Osteoblast (primary cell): Measurements from ENCODE around the gene FOS. TPM values are rescaled to one million over a fixed set of nuclear protein-coding genes. Genes with fewer than 3 reads are reported as not detected.
A peak's percentile ranks its signal among the peaks of the same experiment; 100 is the strongest.

ENCODE experiments used
- DNase-seq: peaks from one replicate; pipeline ENCODE4 v3.0.0; 2011; ENCODE audit warnings: low spot score, mixed read lengths; ENCODE audit not compliant: insufficient read length; ENCODE audit errors: missing footprints
- H2AFZ ChIP-seq: 2 replicates; pipeline ENCODE4 v1.6.0; 2011; ENCODE audit warnings: mild to moderate bottlenecking, low read length
- H3K27ac ChIP-seq: 2 replicates; pipeline ENCODE4 v1.5.1; 2011; ENCODE audit warnings: mild to moderate bottlenecking, low read depth, low read length, moderate library complexity
- H3K27me3 ChIP-seq: 2 replicates; pipeline ENCODE4 v1.6.0; 2012; ENCODE audit warnings: mild to moderate bottlenecking, control low read depth, inconsistent platforms, low read length, moderate library complexity; ENCODE audit not compliant: insufficient read depth
- H3K36me3 ChIP-seq: 2 replicates; pipeline ENCODE4 v1.5.1; 2011; ENCODE audit warnings: mild to moderate bottlenecking, low read length, control low read depth, moderate library complexity; ENCODE audit not compliant: insufficient read depth
- H3K4me1 ChIP-seq: 2 replicates; pipeline ENCODE4 v1.5.1; 2011; ENCODE audit warnings: mild to moderate bottlenecking, low read length, control low read depth, moderate library complexity; ENCODE audit not compliant: insufficient read depth
- H3K4me2 ChIP-seq: 2 replicates; pipeline ENCODE4 v1.6.0; 2011; ENCODE audit warnings: mild to moderate bottlenecking, low read length; ENCODE audit not compliant: insufficient read depth
- H3K4me3 ChIP-seq: fragments of 200-600 bp; sonication (generic); 3 replicates; pipeline ENCODE4 v1.5.1; 2012; ENCODE audit warnings: mild to moderate bottlenecking, low read length, inconsistent platforms; ENCODE audit not compliant: insufficient read depth
- H3K79me2 ChIP-seq: 2 replicates; pipeline ENCODE4 v1.6.0; 2012; ENCODE audit warnings: mild to moderate bottlenecking, low read length, control low read depth, inconsistent platforms; ENCODE audit not compliant: insufficient read depth
- H3K9me3 ChIP-seq: 2 replicates; pipeline ENCODE4 v1.5.1; 2011; ENCODE audit warnings: low read depth, low read length, control low read depth
- H4K20me1 ChIP-seq: 2 replicates; pipeline ENCODE4 v1.6.0; 2012; ENCODE audit warnings: mild to moderate bottlenecking, low read length, control low read depth; ENCODE audit not compliant: insufficient read depth
- small RNA-seq: library from RNA; depleted of rRNA; stranded (forward); fragments of <200 nt; gene quantifications from one replicate; pipeline ENCODE3, GENCODE V24; 2012
- total RNA-seq: library from RNA; depleted of rRNA; stranded (reverse); fragments of >200 nt; gene quantifications from 2 replicates; pipeline ENCODE4 v1.2.3, GENCODE V29; 2012
- TF ChIP-seq, protein P1 (sequence below): IDR thresholded peaks from 2 replicates; pipeline ENCODE4 v1.5.1; 2011; ENCODE audit warnings: mild to moderate bottlenecking, low read depth, low read length, moderate library complexity; ENCODE audit errors: extremely low read depth

Gene FOS
- total RNA-seq, 1 donor = 42.3 TPM

GRCh38 chr14:75329369-75329768 is 50.7 kb downstream of the FOS start:
- Histone ChIP-seq H3K79me2 (no peaks in the 10 kb centered on the region), H3K4me1 (no peaks in the 10 kb centered on the region), H3K27me3 (peaks cover 20% of the 10 kb centered on the region), H3K4me3 (no peak overlapping the region), H4K20me1 (no peaks in the 10 kb centered on the region), H3K9me3 (no peaks in the 10 kb centered on the region), H3K36me3 (no peaks in the 10 kb centered on the region), H2AFZ (no peak overlapping the region), H3K27ac (no peak overlapping the region), H3K4me2 (no peak overlapping the region)
- peak; percentile 65 for DNase-seq
- TF ChIP-seq, protein P1, sequence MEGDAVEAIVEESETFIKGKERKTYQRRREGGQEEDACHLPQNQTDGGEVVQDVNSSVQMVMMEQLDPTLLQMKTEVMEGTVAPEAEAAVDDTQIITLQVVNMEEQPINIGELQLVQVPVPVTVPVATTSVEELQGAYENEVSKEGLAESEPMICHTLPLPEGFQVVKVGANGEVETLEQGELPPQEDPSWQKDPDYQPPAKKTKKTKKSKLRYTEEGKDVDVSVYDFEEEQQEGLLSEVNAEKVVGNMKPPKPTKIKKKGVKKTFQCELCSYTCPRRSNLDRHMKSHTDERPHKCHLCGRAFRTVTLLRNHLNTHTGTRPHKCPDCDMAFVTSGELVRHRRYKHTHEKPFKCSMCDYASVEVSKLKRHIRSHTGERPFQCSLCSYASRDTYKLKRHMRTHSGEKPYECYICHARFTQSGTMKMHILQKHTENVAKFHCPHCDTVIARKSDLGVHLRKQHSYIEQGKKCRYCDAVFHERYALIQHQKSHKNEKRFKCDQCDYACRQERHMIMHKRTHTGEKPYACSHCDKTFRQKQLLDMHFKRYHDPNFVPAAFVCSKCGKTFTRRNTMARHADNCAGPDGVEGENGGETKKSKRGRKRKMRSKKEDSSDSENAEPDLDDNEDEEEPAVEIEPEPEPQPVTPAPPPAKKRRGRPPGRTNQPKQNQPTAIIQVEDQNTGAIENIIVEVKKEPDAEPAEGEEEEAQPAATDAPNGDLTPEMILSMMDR = no peak

GRCh38 chr14:75331471-75331870 is 52.8 kb downstream of the FOS start:
- H3K27me3 ChIP-seq = peaks cover 20% of the 10 kb centered on the region
- no peaks in the 10 kb centered on the region for H3K9me3 ChIP-seq
- no peaks in the 10 kb centered on the region for H3K4me1 ChIP-seq
- no peaks in the 10 kb centered on the region for H3K79me2 ChIP-seq
- H3K27ac ChIP-seq = no peak overlapping the region
- TF ChIP-seq, protein P1 = no peak
- H2AFZ ChIP-seq = no peak overlapping the region
- H3K4me2 ChIP-seq = no peak overlapping the region
- no peaks in the 10 kb centered on the region for H4K20me1 ChIP-seq
- DNase-seq = no peak
- no peaks in the 10 kb centered on the region for H3K36me3 ChIP-seq
- H3K4me3 ChIP-seq = no peak overlapping the region

Small RNAs within 50 kb of the gene (small RNA-seq; reads per million reads assigned to genes)
- not detected for gene RF00004

Other genes with a start within 250 kb of the FOS start
- 36.8 and 40.5 TPM in 2 replicates for gene MLH3, start 227.4 kb upstream of the FOS start, total RNA-seq
- gene ACYP1, start 214.8 kb upstream of the FOS start, total RNA-seq = 4.7 and 6.5 TPM in 2 replicates
- gene ZC2HC1C, start 209.2 kb upstream of the FOS start, total RNA-seq = 1.1 and 1.2 TPM in 2 replicates
- 42.7 and 44.5 TPM in 2 replicates for gene NEK9, start 151.8 kb upstream of the FOS start, total RNA-seq
- gene TMED10, start 102.2 kb upstream of the FOS start, total RNA-seq = 306 and 314 TPM in 2 replicates
- gene JDP2, start 149.2 kb downstream of the FOS start, total RNA-seq = 70.7 and 77.1 TPM in 2 replicates
- gene BATF, start 243.6 kb downstream of the FOS start, total RNA-seq = 0.59 and 0.72 TPM in 2 replicates